Neural cell (in vitro differentiated cells): ENCODE data around the gene MRPL23. TPM values are rescaled to one million over a fixed set of nuclear protein-coding genes. Genes with fewer than 3 reads are reported as not detected.

ENCODE experiments used
- H2AFZ ChIP-seq: fragments of 200-600, 300-800 bp; sonication (generic), shearing (Covaris generic); 2 replicates; pipeline ENCODE4 v1.6.0; 2014; ENCODE audit warnings: low read depth, mild to moderate bottlenecking, antibody characterized with exemption, low read length, moderate library complexity
- H3F3A ChIP-seq: fragments of 200-600 bp; shearing (Covaris generic); 2 replicates; pipeline ENCODE4 v1.6.1; 2016; ENCODE audit warnings: mild to moderate bottlenecking, moderate library complexity, mixed read lengths, antibody characterized with exemption, low read length; ENCODE audit not compliant: insufficient read depth, poor library complexity, severe bottlenecking
- H3K27ac ChIP-seq: fragments of 200-600, 300-800 bp; sonication (generic), shearing (Covaris generic); 2 replicates; pipeline ENCODE4 v1.5.1; 2014; ENCODE audit warnings: mild to moderate bottlenecking, low read length, moderate library complexity
- H3K27me3 ChIP-seq: fragments of 300-800, 200-600 bp; sonication (generic), shearing (Covaris generic); 2 replicates; pipeline ENCODE4 v1.6.0; 2014; ENCODE audit warnings: mild to moderate bottlenecking, low read depth, low read length, moderate library complexity; ENCODE audit not compliant: insufficient read depth
- H3K36me3 ChIP-seq: fragments of 300-800, 200-600 bp; sonication (generic), shearing (Covaris generic); 2 replicates; pipeline ENCODE4 v1.5.1; 2014; ENCODE audit warnings: mild to moderate bottlenecking, antibody characterized with exemption, low read length, moderate library complexity; ENCODE audit not compliant: insufficient read depth
- H3K4me2 ChIP-seq: fragments of 300-800, 200-600 bp; sonication (generic), shearing (Covaris generic); 2 replicates; pipeline ENCODE4 v1.6.0; 2014; ENCODE audit warnings: mild to moderate bottlenecking, low read length
- H3K4me3 ChIP-seq: fragments of 300-800, 200-600 bp; sonication (generic), shearing (Covaris generic); 2 replicates; pipeline ENCODE4 v1.5.1; 2014; ENCODE audit warnings: mild to moderate bottlenecking, low read length, moderate library complexity
- H3K79me2 ChIP-seq: fragments of 200-600 bp; shearing (Covaris generic); replicated peaks from 2 replicates; pipeline ENCODE4 v1.6.0; 2014; ENCODE audit warnings: mild to moderate bottlenecking, low read length, moderate library complexity; ENCODE audit not compliant: insufficient read depth
- H3K9ac ChIP-seq: fragments of 300-800, 200-600 bp; sonication (generic), shearing (Covaris generic); 2 replicates; pipeline ENCODE4 v1.6.1; 2016; ENCODE audit warnings: mild to moderate bottlenecking, low read length, mixed read lengths
- H3K9me2 ChIP-seq: fragments of 200-600 bp; shearing (Covaris generic); 2 replicates; pipeline ENCODE4 v1.6.1; 2016; ENCODE audit warnings: mild to moderate bottlenecking, low read length, mixed read lengths; ENCODE audit not compliant: insufficient read depth
- H3K9me3 ChIP-seq: fragments of 200-600, 300-800 bp; sonication (generic), shearing (Covaris generic); 2 replicates; pipeline ENCODE4 v1.6.1; 2016; ENCODE audit warnings: mild to moderate bottlenecking, mixed run types, low read length, moderate library complexity, mixed read lengths
- H4K20me1 ChIP-seq: fragments of 200-600 bp; shearing (Covaris generic); 2 replicates; pipeline ENCODE4 v1.6.1; 2016; ENCODE audit warnings: mild to moderate bottlenecking, mixed run types; ENCODE audit not compliant: insufficient read depth
- CTCF ChIP-seq: fragments of 450-650 bp; IDR thresholded peaks from 2 replicates; pipeline ENCODE4 v1.5.1; 2014; ENCODE audit warnings: antibody characterized with exemption, mild to moderate bottlenecking, moderate library complexity; ENCODE audit not compliant: poor library complexity, severe bottlenecking
- EP300 ChIP-seq: fragments of 450-650 bp; conservative IDR thresholded peaks from 2 replicates; pipeline ENCODE4 v1.6.1; 2014; ENCODE audit warnings: antibody characterized with exemption, mild to moderate bottlenecking, moderate library complexity; ENCODE audit not compliant: poor library complexity, severe bottlenecking
- EZH2 ChIP-seq: fragments of 200-600, 300-800 bp; shearing (Covaris generic), sonication (generic); IDR thresholded peaks from 2 replicates; pipeline ENCODE4 v1.6.1; 2014; ENCODE audit warnings: antibody characterized with exemption, low read length, borderline replicate concordance, mild to moderate bottlenecking; ENCODE audit not compliant: insufficient read depth, poor library complexity, severe bottlenecking
- REST ChIP-seq: IDR thresholded peaks from 2 replicates; pipeline ENCODE4 v1.6.1; 2012; ENCODE audit warnings: borderline replicate concordance
- polyA plus RNA-seq: library from polyadenylated mRNA; depleted of rRNA; stranded (reverse); fragments of >200 nt; gene quantifications from 2 replicates; pipeline ENCODE4 v1.2.3, GENCODE V29; 2014

MRPL23 gene
- polyA plus RNA-seq, 1 donor from 2014 or later = 154 TPM

DNA sequence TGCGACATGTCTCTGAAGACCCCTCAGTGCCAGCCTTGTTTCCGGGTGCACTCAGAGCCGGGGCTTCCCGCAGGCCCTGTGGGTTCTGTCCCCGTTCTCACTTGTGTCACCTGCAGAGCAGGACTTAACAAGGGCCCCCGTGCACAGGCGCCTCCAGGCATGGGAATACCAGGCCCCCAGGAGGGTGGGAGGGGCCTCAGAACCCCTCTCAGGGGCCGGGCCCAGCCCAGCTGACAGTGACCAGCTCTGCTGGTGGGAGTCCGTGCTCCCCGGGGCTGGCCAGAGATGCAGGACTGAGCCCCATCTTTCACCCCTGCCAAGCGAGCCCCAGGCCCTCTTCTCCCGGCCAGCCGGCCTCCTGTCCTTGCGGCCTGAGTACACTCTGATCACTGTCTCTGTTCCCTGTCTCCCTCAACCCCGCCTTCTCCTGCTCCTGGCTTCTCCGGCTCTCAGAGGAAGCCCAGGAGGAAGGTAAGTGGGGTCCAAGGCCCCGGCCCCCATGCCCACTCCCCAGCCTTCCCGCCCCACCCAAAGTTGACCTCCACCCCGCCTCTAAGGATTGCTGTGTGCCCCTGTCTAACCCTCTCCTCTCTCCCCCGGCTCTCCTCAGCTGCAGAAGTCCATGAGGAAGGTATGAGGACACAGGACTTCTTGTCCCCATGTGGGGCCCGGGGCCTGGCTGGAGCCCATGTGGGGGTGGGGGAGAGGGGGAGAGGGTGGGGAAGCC is 22.3 kb upstream of the MRPL23 start:
- Histone ChIP-seq H3K27ac (no peak overlapping the region), H3F3A (no peaks in the 10 kb centered on the region), H3K4me3 (no peak overlapping the region), H2AFZ (no peak overlapping the region), H3K4me2 (no peak overlapping the region), H3K36me3 (no peaks in the 10 kb centered on the region), H4K20me1 (no peaks in the 10 kb centered on the region), H3K9me3 (no peaks in the 10 kb centered on the region), H3K9me2 (no peaks in the 10 kb centered on the region), H3K79me2 (no peaks in the 10 kb centered on the region), H3K9ac (no peak overlapping the region), H3K27me3 (no peaks in the 10 kb centered on the region)
- TF ChIP-seq EP300 = no peak
- TF ChIP-seq REST = no peak
- TF ChIP-seq EZH2 = no peak

GRCh38 chr11:1925373-1926155 is 21.6 kb upstream of the MRPL23 start:
- Histone ChIP-seq H3K4me3 (no peak overlapping the region), H3K27ac (no peak overlapping the region), H3K9me2 (no peaks in the 10 kb centered on the region), H3K79me2 (no peaks in the 10 kb centered on the region), H3K9ac (no peak overlapping the region), H3K4me2 (no peak overlapping the region), H4K20me1 (no peaks in the 10 kb centered on the region), H2AFZ (no peak overlapping the region), H3K36me3 (no peaks in the 10 kb centered on the region), H3K27me3 (no peaks in the 10 kb centered on the region), H3F3A (no peaks in the 10 kb centered on the region), H3K9me3 (no peaks in the 10 kb centered on the region)
- TF ChIP-seq REST = no peak
- TF ChIP-seq CTCF = no peak
